Raji (cell line): ENCODE data around the gene ASTN2.

Experiments
- POLR2A ChIP-seq: IDR thresholded peaks from 2 replicates; pipeline ENCODE4 v1.6.1; 2011; ENCODE audit warnings: low read depth, low read length, control low read depth; ENCODE audit not compliant: insufficient read depth

ASTN2 gene

DNA sequence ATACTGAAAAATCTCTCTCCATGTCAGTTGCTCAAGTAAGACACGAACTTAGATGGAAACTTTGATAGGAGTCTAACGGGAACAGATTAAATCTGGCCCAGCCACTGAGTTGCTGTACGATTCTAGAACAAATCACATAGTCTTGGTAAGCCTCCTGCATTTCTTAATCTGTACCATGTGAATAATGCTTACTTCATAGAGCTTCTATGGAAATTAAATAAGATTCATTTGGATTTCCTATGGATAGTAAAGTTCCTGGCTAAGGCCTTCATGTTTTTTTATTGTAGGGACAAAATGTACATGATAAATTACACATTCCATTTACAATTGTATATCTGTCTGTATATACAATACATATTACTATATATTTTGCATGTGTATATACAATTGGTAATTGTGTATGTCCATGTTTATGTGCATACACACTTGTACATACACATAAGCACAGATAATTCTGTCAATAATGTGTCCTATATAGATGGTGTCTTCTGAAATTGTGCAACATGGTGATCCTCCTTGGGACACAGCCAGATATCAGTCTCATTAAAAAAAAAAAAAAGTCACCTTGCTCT, 397.4 kb downstream of the ASTN2 start:
- no peak for TF ChIP-seq POLR2A

DNA sequence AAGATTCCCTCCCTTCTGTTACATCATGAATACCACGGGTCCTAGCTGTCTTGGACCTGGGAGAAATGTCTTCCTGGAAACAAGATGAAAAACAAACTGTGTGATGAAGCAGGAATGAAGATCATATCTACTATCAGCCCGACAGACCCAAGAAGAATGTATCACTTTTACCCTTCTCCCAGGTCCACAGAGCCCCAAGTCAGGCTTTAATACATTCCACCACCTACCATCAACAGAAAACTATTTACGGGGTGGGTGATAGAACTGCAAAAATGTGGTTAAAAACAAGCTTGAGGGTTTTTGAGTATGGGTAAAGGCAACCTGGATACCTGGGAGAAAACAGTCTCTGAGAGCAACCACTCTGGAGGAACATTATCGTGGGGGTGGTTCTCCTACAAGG, 400.8 kb downstream of the ASTN2 start:
- TF ChIP-seq POLR2A = no peak

DNA sequence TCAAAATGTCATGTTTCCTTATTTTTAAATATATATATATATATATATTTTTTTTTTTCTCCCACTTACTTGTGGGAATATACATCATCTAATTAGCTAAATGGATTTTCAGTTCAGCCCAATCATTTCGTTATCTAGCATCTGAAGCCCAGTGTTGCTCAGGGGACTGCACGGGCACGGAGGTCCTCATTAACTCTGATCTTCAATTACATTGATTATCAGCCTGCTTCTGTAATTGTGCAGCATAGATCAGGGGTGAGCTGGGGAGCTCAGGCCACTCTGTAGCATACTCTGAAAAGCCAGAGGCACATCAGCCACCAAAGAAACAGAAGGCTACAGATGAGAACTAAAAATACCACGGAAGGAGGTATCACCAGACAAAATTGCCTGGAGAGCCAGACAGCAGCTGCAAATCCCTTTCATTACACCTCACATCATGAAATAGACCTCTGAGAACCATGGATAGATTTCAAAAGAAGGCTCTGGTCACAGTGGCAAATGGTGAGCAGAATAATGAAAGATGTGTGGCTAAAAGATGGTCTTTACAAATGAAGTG, 401.3 kb downstream of the ASTN2 start:
- TF ChIP-seq POLR2A = no peak

- no peak for TF ChIP-seq POLR2A
These were observed 404.8 kb downstream of the ASTN2 start for GRCh38 chr9:117010061-117010460.

DNA sequence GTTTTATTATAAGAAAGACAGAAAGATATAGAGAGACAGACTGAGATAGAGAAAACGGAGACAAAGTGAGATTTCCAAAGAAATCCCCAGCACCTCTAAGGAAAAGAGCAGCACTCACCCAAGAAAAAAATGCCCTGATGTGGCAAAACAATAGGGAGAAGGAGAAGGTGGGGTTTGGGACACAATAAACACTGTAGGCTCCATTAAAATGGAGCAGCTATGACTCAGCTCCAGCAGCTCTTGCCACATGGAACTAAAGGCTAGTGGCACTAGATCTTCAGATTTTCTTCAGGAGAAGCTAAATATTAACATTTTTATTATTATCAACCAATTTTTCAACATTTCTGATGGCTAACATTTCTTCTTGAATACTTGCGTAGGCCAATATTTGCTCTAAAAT, 406.0 kb downstream of the ASTN2 start:
- TF ChIP-seq POLR2A = no peak

GRCh38 chr9:117008461-117008860, 406.4 kb downstream of the ASTN2 start:
- no peak for TF ChIP-seq POLR2A

DNA sequence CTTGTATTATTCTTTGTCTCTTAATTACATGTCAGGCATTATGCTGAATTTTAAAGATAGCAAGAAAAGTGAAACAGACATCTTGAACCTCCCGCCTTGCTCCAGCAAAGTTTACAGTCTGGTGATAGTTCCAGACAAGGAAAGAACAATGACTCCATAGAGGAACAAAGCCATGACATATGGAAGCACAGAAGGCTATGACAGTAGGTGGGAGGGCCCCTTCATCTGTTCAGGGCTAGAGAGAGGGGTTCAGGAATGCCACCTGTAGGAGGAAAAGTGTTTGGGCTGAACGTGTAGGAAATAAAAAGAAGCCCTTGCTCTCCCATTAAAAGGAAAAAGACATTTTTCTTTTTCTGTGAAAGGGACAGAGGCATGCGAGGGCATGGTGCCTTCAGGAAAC, 412.2 kb downstream of the ASTN2 start:
- TF ChIP-seq POLR2A = no peak

DNA sequence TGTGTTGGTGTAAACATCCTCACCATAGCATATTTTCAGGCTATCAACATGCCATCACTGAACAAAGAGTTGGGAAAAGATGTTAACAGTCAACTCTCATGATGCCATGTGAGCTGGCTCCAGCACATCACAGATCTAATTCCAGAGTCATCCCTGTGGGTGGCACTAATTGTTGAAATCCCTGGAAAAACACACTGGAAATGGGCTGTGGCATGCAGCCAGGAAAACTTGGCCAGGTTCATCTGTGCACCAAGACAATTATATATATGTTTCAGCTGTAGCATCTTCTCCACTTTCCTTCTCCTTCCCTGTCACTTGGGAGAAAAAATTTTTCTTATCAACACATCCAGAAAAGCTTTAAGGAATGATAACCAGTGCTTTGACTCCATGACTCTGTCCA, 414.0 kb downstream of the ASTN2 start:
- no peak for TF ChIP-seq POLR2A

DNA sequence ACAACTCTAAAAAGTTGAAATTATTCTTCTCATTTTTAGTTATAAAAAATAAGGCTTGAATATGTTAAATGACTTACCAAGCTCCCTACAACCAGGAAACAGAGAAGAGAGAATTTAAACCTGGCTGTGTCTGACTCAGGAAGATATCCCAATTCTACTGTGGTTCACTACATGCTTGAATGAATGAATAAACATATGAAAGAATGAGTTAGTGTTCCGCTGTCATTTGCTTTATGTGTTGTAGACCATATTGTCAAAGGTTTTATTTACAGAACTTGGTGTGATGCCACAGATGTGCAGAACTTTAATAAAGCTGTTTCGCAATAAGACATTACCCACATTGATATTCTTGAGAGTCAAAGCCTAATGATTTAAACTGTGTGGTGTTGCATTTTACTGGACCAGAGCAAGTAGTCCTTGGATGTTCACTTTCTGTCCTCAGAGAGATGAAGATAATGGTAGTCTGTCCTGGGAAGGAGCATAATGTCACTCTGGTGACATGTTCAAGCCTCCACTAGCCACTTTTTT, 414.6 kb downstream of the ASTN2 start:
- no peak for TF ChIP-seq POLR2A

- no peak for TF ChIP-seq POLR2A
These were observed 416.6 kb downstream of the ASTN2 start for GRCh38 chr9:116998305-116998704.

- TF ChIP-seq POLR2A = no peak
These were observed 422.0 kb downstream of the ASTN2 start for GRCh38 chr9:116992865-116993264.

- no peak for TF ChIP-seq POLR2A
These were observed 423.8 kb downstream of the ASTN2 start for GRCh38 chr9:116991051-116991450.

DNA sequence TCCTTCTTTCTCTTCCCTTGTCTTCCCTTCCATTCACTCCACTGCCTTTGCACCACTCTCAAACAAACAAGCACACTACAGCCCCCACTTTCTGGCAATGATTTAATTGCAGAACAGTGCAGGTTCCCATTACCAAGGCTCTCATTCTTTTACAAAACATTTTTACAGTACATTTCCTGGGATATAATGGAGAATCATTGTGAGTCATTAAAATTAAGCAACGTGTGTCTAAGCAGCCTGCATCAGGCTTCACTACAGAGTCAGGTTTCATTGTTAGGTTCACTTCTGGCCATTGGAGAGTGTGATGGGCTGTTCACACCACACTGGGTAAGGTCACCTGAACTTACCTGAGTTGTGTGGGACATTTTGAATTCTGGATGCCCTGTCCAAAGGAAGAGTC, 424.3 kb downstream of the ASTN2 start:
- TF ChIP-seq POLR2A = no peak

DNA sequence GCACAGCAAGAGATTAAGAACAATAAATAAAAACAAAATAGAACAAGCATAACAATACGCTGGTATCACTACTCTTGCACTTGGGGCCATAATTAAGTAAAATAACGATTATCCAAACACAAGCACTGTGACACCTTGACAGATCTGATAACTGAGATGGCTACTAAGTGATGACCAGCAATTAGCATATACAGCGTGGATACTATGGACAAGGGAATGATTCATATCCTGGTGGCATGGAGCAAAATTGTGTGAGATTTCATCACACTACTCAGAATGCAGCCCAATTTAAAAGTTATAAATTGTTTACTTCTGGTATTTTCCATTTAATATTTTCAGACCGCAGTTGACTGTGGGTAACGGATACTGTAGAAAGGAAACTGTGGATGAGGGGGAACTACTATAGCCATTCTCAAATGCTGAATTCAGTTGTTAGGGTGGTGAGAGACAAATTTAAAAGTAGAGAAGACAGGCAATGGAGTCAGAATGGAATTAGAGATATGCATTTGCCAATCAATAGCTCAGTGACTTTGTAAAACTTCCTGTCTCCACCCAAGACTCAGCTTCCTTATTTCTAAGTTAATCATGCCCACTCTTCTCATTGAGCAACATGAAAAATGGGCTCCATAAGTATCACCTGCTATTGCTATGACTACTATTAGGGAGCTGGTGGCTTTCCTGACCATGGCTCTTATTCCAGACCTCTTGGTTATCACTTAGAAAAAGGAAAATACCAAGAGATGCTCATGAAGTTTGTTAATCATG, 427.0 kb downstream of the ASTN2 start:
- TF ChIP-seq POLR2A = no peak

DNA sequence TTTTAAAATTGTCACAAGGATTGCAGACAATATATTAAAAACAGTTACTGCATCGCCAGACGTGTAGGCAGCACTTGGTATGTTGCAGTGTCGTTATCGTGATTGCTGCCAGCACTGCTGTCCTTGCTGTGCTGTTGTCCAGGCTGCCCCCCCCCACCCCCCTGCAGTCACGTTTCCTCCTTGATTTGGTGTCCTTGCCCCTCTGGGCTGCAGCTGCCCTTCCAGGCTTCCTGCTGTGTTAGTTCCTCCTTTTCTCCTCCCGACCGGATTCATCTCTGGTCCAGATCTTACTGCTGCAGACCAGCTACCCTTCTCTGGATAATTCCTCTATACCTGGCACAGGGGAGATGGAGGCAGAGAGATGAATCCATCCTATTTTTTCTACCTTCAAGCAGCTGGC, 428.8 kb downstream of the ASTN2 start:
- no peak for TF ChIP-seq POLR2A

GRCh38 chr9:116985596-116985995, 429.3 kb downstream of the ASTN2 start:
- no peak for TF ChIP-seq POLR2A
